ENCODE results near the gene RHD.
"Not testable (repeated sequence)": the region's sequence is repeated elsewhere in the genome, so short reads cannot be mapped to it uniquely, and the experiment has no call there.

Gene RHD

DNA sequence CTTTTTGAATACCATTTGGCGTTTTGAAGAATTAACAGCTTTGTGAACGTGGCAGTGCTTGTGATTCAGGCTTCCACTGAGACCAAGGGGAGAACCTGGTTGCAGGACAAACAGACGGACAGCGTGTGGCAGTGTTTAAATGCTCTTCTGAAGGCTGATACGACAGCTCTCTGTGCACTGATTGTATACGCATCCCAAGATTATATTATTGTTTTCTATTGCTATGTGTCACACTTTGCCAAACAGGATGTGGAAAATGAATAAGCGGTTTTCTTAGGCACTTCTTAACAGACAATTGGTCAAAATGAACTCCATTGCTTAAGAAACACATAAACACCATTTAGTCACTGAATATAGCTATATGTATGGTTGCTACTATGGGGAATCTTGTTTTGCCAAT lies 12.5 kb upstream of the RHD start:
- DNase-seq = not testable (repeated sequence)

- DNase-seq = not testable (repeated sequence)
Measured at GRCh38 chr1:25260336-25260735, 12.0 kb upstream of the RHD start.

DNA sequence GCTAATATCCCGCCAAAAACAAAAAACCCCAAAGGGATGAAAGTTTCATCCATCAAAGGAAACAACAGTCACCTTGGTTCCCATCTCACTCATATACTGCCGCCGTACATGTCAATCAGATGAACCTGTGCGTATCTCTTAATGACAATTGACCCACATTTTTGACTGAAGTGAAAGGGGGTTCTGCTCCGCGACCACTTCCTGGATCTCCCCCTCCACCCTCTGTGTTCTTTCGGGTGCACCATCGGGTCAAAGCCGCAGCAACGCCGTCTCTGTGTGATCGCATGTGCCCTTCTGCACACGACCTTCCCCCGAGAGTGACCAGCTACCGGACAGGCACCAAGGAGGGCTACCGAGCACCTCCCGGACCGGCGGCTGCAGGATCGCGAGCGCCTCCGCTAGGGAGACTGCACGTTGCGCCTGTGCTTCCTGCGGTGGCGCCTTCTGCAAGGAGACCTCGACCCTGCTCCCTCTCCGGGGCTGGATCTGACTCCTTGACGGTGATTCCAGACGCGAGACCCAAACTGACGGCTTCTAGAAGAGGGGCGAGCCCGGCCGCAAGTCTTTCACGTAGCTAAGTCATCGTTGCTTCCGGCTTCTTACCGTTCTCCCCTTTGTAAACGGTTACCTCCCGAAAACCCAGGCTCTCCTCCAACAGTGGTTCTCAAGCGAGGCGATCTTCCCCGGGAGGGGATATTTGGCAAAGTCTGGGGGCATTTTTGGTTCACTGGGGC lies 5.6 kb upstream of the RHD start:
- DNase-seq = not testable (repeated sequence)

DNA sequence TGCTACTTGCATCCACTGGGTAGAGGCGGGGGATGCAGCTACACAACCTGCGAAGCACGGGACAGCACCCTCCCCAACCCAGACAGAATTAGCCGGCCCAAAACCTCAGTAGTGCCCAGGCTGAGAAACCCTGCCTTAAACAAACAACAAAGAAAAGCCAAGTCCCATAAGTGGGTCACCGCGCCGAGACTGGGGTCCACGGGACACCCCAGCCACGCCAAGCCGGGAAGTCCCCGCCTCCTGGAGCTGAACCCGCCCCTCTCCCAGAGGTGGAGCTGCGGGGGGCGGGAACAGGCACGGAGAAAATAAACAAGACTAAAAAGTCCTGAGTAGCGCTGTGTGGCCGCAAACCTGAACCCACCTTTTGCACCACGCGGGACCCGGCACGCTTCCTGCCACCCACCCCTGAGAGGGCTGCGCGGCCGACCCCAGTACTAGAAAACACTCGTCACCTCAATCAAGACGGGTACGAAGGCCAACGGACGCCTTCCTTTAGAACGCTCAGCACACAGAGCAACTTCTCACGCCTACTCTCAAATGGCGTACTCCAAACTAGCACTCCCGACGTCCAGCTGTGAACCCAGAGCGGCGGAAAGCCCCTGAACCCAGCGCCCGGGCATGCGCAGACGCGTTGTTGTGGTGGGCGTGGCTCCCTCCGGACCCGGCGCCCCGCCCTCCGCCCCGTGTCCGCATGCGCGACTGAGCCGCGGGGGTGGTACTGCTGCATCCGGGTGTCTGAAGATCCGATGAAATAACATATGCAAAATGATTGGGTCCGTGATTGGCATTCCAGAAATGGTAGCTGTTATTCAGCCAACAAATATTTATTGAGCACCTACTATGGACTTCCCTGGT lies 4.8 kb upstream of the RHD start:
- DNase-seq = peak; percentile 81

DNA sequence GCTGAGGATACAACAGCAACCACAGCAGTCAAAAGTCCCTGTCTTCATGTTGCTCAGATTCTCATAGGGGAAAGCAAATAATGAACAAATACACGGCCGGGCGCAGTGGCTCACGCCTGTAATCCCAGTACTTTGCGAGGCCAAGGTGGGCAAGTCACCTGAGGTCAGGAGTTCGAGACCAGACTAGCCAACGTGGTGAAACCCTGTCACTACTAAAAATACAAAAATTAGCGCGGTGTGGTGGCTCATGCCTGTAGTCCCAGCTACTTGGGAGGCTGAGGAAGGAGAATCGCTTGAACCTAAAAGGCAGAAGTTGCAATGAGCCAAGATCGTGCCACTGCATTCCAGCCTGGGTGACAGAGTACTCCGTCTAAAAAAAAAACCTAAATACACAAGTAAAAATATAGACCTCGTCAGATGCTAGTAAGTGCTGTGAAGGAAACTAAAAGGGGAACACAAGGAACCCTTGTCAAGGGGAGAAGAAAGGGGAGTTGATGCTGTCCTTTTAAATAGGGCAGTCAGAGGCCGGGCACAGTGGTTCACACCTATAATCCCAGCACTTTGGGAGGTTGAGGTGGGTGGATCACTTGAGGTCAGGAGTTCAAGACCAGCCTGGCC lies 4.1 kb upstream of the RHD start:
- DNase-seq = not testable (repeated sequence)

DNA sequence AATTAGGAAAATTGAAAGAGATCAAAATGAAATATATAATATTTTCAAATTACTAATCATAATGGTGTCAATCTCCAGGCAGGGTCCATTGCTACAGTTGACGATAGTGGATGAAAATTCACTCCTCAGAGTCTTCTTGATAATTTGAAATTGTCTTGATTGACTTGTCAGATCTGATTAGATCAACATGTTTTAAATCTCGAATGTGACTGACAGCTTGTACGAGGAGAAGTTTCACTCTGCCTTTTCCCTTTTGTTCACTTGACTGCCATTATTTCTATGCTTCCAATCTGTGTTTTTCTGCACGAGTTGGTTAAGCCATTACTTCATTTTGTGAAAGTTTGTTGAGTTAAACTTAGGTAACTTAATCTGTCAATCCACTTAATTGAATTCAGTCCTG lies 3.3 kb downstream of the RHD start:
- not testable (repeated sequence) for DNase-seq

DNA sequence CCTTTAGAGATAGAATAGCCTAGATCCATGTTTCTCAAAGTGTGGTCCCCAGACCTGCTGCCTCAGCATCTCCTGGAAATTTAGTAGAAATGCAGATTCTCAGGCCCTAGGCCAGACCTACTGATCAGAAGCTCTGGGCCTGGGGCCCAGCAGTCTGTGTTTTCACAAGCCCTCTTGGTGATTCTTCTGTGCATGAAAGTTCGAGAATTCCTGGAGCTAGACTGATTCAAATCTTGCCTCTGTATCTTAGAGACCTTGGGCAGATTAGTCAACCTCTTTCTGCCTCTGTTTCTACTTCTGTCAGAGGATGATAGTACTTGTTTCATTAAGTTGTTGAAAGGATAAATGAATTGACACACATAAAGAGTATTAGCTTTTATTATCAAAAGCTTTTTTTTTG lies 5.0 kb downstream of the RHD start:
- DNase-seq = not testable (repeated sequence)

GRCh38 chr1:25278358-25278757 lies 6.0 kb downstream of the RHD start:
- not testable (repeated sequence) for DNase-seq

- not testable (repeated sequence) for DNase-seq
Measured at GRCh38 chr1:25278790-25279189, 6.5 kb downstream of the RHD start.

DNA sequence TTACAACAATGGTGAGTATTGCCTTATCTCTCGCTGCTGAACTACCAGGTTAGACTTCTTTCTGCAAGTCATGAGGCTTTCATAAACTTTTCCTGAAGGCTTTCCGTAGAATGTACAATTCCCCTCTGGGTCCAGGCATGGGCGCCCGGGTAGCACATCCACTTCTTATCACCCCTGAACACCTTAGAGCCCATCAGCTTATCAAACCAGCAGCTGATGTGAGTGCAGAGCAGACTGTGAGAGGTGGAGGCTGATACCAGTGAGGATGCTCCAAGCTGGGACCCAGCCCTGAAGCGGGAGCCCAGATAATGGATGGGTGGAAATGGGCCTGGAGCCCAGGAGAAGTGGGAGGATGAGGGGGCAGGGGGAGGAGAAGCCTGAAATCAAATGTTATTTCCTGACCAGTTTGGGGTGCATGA lies 7.4 kb downstream of the RHD start:
- not testable (repeated sequence) for DNase-seq

DNA sequence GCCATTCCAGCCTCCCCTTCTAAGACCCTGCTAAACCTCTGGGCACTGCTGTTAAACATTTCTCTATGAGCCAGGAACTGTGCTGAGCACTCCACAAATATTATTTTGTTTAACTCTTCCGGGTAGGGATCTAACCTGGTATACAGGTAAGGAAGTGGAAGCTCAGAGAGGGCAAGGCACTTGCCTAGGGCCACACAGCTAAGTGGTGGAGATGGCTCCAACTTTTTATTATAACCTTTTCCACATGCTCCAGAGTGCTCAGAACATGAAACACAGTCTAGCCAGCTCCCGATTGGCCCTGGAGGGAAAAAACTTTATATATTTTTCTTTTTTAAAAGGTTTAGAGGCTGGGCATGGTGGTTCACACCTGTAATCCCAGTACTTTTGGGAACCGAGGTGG lies 13.6 kb downstream of the RHD start:
- not testable (repeated sequence) for DNase-seq

DNA sequence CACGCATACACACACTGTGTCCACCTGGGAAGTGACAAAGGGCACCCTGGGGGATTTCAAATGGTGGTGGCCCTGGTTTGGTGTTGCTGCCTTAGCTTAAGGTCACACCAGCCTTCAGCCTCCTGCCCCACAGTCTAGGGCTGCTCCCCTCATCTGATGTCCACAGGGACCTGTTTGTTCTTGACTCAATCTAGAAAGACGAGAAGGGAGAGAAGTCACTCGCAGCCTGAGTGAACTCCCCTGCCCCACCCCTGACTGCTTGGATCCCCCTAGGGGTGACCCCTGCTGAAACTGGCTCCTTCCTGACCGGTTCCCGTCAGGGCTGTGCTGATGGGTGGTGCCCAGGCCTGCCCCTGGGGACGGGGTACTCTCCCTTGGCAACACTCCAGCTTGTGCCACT lies 14.9 kb downstream of the RHD start:
- DNase-seq = not testable (repeated sequence)

DNA sequence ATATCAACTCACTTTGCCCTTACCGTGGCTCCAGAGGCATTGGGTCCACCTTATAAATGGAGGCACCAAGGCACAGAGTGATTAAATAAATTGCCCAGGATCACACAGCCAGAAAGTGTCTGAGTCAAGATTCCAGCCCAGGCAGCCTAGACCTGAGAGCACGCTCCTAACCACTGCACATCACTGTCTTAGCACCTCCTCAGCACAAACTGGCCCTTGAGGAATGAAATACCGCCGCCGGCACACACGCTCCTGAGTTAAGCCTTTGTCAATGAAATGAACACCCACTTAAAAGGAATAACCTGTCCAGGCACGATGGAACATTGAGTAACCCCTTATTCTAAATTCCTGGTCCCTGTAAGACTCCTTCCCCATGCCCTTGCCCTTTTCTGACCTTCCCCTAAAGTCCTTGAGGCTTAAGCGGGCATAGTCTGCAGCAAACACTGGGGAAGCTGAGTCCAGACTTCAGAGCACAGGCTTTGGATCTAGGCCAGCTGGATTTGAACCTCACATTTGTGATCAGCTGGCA lies 16.3 kb downstream of the RHD start:
- not testable (repeated sequence) for DNase-seq

DNA sequence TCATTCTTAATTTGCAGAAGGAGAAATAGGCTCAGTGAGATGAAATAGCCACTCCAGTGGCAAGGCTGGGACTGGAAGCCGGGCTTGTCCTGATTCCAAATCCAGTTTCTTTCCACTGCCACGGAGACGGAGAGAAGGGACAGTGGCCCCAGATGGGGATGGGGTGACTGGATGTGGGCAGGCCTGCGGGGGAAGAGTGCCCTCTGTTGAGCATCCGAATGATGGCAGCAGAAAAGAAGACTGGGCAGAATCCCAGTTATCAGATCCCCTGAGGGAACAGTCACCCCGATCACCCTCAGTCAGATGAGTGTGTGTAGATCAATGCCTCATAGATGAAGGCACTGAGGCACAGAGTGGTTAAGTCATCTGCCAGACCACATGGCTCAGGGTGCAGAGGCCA lies 17.7 kb downstream of the RHD start:
- DNase-seq = not testable (repeated sequence)

DNA sequence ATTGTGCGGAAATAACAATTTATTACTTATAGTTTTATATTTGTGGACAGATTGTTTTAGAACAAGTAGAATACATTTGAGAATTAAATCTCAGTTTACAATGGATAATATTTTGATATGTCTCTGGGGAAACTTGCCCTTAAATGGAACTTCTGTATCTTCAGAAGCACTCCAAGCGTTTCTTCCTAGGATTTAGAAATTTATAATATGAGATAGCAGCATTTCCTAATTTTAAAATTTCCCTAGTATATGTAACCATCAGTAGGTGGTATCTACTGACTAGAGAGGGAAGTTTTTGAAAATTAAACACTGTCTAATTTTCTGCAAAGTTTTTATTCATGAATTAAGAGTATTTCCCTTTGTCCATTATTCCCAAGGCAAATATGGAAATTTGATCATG lies 21.1 kb downstream of the RHD start:
- DNase-seq = not testable (repeated sequence)

DNA sequence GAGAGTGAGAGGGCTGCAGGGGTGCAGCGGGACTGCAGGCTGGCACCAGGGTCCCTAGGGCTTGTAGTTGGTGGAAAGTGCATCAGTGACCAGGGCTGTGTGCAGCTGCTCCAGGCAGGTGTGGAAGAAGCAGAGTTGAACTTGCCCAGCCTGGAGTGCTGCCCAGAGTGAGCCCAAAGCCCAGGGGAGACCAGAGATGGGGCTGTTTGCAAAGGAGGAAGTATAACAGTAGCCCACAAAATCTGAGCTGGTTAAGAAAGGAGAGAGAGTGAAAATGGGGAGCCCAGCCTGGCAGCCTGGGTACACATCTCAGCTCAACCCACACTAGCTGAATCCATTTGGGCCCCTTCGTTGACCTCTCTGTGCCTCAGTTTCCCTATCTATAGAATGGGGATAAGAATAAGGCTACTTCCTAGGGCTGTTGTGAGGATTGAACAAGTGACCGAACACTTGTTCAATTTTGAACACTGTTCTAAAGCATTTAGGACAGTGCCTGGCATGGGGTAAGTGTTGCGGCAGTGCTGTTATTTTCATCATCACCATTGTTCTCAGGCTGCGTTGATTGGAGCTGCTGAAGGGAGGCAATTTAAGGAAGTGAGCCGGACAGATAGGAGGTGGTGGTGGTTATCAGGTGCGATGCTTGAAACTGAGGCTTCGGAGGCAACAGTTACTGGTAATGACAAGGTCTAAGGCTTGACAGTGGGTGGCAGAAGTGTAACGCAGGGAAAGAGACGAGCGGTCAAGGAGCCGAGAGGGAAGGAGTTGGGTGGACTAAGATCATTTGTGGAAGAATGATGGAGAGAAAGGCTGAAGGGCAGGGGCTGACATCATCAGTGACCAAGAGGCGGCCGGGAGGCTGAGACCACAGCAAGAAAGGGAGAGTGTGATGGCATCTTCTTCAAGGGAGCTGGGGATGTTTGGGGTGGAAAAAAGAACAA lies 22.8 kb downstream of the RHD start:
- DNase-seq = not testable (repeated sequence)

DNA sequence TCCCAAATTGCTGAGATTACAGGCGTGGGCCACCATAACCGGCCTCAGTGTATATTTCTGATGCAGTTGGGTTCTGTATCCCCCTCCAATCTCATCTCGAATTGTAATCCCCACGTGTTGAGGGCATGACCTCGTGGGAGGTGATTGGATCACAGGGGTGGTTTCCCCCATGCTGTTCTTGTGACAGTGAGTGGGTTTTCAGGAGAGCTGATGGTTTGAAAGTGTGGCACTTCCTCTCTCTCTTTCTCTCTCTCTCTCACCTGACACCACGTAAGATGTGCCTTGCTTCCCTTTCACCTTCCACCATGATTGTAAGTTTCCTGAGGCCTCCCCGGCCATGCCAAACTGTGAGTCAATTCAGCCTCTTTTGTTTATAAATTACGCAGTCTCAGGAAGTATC lies 24.2 kb downstream of the RHD start:
- DNase-seq = not testable (repeated sequence)

DNA sequence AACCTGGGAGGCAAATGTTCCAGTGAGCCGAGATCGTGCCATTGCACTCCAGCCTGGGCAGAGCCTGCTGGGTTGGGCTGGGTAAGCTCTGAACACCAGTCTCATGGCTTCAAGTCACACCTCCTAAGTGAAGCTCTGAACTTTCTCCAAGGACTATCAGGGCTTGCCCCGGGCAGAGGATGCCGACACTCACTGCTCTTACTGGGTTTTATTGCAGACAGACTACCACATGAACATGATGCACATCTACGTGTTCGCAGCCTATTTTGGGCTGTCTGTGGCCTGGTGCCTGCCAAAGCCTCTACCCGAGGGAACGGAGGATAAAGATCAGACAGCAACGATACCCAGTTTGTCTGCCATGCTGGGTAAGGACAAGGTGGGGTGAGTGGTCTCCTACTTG lies 28.4 kb downstream of the RHD start:
- DNase-seq = not testable (repeated sequence)

DNA sequence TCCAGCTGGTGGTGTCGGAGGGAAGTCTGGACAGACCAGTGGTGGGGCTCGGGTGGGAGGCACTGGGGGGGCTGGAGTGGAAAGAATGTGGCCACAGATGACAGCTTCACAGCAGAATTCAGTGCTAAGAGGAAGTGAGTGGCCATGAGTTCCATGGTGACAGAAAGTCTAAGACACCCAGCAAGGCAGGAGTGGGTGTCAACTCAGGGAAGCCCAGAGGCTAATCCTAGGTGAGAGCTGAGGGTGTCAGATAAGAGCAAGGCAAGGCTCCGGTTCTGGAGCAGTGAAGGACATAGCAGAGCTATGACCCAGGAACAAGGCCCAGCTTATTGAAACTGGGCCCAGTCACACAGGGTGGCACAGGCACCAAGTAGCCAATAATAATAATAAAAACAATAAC lies 30.0 kb downstream of the RHD start:
- not testable (repeated sequence) for DNase-seq

- not testable (repeated sequence) for DNase-seq
Measured at GRCh38 chr1:25304936-25305335, 32.6 kb downstream of the RHD start.

DNA sequence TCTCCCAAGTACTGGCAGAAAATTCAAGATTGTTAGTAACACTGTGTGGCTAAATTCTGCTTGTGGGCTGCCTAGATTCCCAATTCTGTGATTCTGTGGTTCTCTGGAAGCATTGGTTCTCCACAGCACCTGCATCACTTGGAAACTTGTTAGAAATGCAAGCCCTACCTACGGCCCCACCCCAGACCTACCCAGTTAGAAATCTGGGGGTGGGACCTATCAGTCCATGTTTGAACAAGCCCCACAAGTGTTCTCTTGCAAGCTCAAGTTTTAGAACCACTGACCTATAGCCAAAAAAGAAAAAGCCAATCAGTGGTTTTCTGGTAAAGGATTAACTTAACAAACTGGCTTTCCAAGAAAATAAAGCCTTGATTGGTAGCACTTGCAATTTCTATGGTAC lies 35.9 kb downstream of the RHD start:
- DNase-seq = not testable (repeated sequence)

GRCh38 chr1:25309085-25309484 lies 36.8 kb downstream of the RHD start:
- not testable (repeated sequence) for DNase-seq

All from NCI-H1092 (cell line).